ENCODE measurements around the gene PDLIM1.

PDLIM1 gene

DNA sequence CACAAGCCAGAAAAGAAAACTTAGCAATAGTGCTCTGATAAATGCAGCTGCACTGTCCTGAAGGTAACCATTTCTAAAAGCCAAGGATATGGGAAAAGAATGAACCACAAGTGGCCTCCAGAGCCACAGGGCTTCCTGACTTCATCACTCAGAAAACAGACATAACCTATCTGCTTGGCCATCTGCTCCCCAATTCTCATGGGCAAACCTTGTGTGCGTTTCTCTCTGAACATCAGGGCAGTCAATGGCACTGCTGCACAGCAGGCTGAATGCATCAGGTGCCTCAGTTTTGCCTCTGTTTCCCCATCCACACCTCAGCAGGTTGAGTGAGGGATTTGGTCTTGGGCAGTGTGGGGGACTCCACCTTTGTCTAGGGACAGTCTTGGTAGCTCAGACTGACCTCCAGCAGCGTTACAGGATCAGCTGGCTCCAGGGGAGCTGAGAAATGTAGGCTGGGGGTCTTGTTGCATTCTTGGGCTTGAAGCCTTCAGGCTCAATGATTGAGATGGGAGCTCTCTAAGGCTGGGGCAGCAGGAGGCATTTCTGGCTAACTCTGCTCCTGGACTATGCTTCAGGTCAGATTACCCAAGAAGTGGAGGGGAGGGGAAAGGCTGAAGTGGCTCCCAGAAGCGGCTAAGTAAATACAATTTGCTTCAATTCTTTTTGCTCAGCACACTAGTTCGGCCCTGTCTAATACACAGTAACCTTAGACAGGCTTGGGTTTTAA, 23.6 kb upstream of the PDLIM1 start:
- DNase-seq: no peak

DNA sequence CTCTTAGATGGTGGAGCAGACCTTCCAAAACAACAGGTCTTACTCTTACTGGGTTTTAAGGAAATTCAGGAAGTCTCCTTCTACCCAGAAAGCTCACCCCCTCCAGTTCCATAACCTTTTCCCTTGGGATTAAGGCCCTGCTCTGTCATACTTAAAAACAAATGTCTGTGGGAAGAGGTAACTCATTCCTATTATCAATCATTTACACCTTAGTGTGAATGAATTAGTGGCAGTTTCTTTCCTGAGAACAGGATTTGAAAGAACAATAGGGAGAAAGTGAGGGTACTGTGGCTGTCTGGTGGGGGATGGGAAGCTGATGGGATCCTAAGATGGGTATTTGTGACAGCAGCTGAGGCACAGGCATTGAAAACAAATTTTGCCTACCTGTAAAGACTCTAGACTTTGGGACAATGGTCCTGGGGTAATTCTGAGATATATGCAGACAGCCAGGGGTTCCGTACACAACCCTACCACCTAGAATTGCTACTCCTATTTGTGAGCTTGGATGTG, 22.2 kb upstream of the PDLIM1 start:
- no peak for DNase-seq

DNA sequence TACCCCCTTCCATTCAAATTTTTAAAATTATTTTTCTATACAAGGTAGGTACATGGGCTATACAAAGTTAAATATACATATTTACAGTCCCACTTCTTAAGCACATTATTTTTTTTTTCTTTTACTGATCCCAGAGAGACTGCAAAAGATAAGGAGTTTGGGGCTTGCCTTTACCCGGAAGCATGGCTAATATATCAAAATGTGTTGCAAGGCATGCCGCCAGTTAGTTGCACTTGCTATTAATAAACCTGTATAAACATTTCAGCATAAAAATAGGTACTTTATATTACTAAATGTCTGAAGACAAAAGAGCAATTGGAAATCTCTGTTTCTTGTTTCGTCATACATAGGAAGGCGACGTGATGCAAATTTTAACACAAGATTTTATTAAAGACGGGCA, 21.5 kb upstream of the PDLIM1 start:
- no peak for DNase-seq

DNA sequence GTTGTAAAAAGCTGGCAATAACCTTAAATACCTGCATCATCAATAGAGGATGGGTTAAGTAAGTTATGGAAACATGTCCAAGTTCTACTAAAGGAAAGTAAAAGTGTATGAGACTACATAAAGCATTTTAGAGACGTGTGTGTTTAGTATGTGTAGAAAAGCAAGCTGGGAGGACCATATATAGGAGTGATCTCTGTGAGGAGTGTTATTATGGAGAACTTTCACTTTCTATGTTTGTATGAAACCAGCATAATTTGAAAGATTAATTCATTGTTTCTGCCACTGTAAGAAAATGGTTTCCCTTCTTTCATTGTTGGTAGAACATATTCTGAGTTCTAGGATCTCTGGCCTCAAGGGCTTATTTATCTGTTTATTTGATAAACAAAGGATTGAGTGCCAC, 19.2 kb upstream of the PDLIM1 start:
- no peak for DNase-seq

DNA sequence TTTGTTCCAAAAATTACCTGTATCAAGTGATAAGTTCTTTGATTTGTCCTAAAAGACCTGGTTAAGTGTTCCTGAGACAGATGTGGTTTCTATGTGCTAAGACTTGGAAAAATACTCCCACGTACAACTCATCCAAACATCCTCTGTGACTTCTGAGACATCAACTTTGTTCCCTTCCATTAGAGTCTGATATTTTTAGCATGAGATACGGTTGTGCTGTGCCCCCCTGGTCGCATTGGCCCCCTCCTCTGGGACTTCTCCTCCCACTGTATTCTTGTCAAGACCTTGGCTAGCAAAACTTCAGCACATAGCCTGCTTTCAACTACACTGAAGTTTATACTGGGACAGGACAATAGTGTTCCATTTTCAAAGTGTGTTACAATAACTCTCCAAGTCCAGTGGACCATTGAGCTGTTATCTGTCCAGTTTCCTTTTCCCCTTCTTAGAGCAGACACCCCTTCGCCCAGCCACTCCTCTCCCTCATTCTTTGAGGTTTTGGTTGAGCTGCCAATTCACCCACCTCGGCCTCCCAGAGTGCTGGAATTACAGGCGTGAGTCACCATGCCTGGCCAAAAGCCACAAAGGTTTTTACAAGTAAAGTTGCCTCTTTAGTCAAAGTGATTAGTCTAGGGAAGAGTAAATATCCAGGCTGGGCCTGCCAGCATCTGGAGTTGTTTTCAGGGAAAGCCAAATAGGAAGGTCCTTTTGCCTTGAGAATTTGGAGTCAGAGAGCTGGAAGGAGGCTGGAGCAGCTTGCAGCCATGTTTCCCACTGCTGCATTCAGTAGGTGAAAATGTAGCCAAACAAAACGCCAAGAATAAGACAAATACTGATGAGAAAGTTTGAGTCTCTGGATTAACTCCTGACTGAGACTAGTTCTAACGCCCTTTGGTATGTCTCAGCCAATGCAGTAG, 17.8 kb upstream of the PDLIM1 start:
- DNase-seq: peak in 1 of 2 experiments; percentile 48

DNA sequence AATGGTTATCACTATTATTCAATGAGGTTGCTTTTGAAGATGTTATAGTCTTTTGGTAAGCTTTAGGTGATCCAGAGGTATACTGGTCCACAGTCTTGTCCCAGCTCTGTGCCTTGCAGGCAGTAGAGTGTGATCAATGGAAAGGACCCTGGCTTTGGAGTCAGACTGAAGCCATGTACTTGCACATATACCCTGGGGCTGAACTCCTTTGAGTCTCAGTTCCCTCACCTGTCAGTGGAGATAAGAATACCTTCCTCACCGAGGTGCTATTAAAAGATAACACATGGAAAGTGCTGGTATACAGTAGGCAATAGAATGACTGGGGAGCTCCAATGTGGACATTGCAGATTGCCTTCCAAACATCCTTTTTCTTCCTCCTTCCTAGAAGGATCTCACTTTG, 16.0 kb upstream of the PDLIM1 start:
- DNase-seq: no peak

DNA sequence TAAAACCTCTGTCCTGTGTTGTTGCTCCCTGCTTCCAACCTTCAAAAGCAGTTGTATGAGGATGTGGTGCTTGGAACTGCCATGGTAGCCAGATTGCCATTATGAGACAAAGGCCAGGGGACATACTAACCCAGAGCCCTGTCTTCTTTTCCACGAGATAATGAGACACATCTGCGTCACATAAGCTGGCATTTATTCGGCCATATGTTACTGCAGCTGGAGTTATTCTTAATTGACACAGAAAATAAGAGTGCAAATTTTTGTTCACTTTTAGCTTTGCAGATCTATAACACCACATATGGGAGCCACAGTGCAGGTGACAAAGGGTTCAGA, 15.5 kb upstream of the PDLIM1 start:
- no peak for DNase-seq

DNA sequence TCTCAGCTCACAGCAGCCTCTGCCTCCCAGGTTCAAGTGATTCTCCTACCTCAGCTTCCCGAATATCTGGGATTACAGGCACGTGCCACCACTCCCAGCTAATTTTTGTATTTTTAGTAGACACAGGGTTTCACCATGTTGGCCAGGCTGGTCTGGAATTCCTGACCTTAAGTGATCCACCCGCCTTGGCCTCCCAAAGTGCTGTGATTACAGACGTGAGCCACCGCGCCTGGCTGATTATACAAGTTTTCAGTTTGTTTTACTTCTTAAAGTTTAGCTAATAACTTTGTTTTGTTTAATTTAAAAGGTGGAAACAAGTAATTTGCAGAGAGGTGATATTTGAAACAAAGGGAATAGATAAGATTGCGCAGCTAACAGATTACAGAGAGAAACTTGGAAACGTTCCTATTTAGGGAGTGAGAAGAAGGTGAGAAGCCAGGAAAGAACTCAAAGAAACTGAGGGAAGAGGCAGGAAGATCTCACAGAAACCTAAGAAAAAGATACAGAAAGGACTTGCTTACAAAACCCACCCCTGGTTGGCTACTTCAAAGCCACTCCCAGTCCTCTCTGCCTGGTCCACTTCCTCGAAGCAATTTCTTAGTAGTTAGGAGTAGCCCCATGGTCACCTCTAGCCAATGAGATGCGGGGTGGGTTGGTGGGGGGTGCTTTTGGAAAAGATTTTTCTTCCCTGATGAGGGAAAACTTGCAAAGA, 15.0 kb upstream of the PDLIM1 start:
- DNase-seq: no peak

DNA sequence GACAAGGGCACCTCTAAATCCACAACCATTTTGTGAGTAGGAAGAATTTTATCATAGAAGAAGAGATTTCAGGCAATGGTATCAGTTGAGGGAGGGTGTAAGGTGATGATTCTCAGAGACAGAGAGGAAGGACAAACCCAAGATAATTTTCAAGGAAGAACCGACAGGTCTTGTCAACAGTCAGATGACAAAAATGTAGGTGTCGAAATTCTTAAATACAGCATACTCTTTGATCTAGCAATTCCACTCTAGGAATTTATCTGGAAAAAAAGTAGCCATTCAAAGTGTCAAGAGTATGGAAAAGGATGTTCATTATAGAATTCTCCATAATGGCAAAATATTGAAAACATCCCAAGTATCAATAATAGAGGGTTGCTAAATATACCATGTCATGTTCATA, 14.2 kb upstream of the PDLIM1 start:
- no peak for DNase-seq

DNA sequence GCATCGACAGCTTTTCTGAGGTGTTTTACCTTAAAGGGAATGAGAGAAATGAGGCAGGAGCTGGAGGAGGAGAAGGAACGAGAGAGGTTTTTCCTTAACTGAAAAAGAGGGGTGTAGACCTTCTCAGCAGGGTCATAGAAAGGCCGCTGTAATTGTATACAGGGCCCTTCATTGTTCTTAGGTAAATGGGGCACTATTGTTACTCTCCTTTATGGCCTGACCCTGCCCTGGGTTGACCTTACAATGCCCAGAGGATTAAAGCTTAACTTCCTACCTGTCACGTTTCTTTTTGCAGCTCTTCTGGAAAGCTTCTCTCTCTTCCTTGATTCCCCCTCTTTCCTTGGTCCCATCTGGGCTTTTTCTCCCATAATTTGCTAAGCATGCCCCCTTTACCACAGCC, 13.7 kb upstream of the PDLIM1 start:
- DNase-seq: no peak

DNA sequence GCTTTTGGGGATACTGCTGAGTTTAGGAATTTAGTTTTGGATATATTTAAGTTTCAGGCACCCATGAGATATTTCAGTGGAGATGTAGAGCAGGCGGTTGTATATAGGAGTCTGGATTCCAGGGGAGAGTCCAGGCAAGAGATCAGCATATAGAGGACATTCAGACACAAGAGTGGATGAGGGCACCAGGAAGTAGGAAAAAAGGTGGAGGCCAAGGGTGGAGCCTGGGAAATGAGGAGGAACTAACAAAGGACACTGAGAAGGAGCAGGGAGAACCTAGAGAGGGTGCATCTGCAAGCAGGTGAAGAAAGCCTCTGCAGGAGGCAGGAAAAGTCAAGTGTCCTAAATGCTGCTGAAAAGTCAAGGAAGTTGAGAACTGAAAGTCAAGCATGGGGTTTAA, 13.1 kb upstream of the PDLIM1 start:
- DNase-seq: no peak

DNA sequence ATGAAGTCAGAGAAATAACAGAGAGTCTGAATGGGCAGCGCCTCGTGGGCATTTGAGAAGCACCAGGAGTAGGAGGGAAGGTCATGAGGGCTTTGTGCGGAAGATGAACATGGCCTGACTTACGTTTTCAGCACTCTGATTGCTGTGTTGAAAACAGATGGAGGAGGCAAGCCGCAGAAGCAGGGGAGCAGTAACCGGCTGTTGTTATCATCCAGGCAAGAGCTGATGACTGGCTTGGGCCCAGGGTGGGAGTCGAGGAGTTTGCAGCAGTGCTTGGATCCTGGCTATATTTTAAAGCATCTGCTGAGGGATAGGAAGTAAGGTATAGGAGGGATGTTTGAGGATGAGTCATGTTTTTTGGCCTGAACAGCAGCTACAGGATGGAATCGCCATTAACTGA, 12.7 kb upstream of the PDLIM1 start:
- DNase-seq: peak in 1 of 2 experiments; percentile 33

DNA sequence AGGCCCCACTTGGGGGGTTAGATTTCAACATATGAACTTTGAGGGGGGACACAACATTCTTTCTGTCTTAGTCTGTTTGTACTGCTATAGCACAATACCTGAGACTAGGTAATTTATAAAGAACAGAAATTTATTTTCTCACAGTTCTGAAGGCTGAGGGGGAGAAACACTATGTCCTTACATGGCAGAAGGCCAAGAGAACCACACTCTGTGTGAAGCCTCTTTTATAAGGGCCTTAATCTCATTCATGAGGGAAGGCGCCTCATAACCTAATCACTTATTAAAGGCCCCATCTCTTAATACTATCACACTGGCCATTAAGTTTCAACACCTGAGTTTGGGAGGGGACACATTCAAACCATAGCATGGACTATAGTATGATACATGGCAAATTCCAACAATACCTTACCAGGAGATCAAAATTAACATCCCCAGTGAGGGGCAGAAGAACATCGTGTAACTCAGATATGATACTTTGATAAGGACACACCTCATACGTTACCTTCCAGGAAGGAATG, 9.3 kb upstream of the PDLIM1 start:
- DNase-seq: no peak

DNA sequence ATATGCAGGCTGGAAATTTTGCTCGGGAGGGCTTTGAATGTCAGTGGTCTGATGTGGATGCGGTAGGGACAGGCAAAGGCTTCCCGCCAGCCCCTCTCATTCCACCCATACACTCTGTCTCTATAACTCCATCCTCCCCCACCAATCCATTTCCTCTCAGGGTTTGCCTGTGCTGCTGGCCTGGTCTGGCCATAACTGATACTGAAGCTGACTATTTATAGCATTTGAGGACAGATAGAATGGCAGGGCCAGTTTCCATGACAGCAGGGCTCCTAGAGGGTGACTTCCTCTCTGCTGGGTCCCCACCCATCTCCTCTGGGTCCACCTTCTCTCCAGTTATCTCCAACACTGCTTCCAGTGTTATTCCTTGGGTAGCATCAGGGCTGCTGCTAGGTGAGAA, 6.6 kb upstream of the PDLIM1 start:
- DNase-seq: no peak

DNA sequence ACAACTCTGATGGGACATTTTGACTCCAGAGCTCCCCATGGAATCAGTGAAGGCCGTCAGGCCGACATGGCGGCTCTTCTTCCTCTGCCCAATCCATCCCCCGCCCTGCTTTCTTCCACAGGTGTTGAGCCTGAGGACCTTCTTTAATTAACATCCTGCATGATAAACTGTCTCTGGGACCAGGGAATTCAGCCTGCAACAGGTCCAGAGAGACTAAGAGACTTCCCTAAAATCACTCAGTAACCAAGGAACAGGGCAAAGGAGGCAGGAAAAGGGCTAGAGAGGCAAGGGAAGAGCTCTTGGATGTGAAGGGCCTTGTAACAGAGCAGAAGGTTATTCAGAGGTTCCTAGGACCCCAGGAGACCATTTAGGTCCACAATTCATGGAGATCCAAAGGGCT, 6.0 kb upstream of the PDLIM1 start:
- no peak for DNase-seq

DNA sequence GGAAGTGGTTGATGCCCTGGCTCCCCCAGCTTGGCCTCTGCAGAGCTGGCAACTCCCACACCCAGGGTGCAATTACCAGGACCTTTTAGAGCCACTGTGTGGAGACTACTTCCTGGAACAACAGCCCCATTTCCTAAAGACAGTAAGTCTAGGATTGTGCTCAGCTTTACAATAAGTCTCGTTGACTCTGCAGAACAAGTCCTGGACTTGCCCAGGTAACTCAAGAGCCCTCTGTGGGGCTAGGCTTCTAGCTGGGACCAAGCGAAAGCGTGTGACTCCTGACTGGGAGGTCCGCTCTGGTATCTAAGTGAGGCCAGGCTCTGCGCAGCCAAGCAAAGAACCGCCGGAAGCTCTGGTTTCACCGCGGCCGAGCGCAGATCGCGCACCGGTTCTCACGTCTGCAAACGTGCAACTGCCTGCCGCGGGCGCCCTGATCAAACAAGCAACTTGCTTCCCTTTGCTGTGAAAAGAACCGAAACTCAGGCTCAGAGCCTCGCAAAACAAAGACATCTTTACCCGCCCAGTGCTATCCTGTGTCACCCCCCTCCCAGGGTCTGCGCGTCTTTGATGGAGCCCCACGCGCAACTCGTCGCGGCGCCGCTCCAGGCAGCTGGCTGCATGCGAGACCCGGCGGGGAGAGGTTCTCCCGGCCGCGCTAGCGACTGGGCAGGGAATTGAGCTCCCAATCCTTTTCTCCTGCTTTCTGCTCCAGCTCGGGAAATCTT, 4.4 kb upstream of the PDLIM1 start:
- no peak for DNase-seq

DNA sequence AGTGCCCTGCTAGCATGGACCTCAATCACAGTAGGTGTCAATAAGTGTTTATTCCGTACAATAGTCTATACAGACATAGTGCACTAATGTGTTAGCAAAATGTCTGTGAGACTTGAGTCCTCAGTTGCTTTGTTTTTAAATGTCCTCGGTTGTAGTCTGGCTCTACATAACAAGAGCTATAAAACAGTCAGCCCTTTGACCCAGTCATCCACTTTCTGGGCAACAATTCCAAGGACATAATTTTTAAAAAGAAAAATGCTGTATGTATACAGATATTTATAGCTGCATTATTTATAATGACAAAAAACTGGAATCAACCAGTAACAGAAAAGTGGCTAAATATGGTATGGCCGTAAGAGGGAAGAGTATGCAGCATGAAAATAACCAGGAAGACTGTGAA, 2.8 kb upstream of the PDLIM1 start:
- no peak for DNase-seq

DNA sequence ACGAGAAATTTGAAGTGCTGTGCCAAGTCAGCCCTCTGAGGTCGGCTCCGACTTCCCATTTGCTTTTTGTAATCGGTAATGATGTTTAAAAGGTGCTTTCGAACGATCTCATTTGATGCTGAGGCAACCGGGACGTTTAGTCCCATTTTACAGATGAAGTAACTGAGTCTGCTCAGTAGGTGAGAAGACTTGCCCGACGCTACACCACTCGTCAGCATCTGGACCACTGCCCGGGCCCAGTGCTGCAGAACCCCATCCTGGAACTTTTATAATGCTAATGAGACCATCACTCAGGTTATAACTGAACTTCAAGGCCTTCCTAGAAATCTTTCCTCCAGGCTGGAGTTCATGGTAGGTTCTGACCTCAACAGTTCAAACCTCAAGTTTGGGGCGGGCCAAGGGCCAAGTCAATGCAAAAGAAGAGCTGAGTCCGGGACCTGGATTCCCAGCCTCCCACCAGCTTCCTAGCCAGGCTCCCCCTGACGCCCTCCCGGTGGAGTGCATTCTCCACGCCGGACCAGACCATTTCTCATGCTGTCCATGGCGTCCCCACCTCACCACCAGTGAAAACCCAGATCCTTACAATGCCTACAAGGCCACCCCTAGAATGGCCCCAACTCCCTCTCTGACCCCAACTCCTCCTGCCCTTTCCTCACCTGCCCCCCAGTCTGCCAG, 699 bp upstream of the PDLIM1 start:
- no peak for DNase-seq

DNA sequence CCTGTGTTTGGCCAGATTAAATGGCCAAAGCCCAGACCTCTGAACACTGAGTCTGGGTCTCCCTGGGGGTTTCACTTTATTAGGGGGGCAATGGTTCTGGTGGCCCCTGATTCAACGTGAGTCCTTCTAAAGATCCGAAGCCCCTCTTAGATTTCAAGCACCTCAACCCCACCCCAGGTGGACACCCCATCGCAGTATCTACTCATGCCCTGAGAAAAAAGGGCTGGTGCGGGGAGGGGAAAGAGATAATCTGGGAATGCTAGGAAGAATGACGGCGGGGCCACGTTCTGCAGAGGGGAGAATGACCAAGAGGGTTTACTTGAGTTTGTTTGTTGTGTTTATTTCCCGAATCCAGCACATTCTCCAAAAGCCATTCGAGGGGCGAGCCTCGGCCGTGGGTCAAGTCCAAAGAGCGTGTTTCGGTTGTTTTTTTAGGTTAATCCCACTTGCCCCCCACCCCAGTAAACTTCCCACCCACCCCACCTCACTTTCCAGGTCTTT, 832 bp downstream of the PDLIM1 start:
- DNase-seq: no peak

DNA sequence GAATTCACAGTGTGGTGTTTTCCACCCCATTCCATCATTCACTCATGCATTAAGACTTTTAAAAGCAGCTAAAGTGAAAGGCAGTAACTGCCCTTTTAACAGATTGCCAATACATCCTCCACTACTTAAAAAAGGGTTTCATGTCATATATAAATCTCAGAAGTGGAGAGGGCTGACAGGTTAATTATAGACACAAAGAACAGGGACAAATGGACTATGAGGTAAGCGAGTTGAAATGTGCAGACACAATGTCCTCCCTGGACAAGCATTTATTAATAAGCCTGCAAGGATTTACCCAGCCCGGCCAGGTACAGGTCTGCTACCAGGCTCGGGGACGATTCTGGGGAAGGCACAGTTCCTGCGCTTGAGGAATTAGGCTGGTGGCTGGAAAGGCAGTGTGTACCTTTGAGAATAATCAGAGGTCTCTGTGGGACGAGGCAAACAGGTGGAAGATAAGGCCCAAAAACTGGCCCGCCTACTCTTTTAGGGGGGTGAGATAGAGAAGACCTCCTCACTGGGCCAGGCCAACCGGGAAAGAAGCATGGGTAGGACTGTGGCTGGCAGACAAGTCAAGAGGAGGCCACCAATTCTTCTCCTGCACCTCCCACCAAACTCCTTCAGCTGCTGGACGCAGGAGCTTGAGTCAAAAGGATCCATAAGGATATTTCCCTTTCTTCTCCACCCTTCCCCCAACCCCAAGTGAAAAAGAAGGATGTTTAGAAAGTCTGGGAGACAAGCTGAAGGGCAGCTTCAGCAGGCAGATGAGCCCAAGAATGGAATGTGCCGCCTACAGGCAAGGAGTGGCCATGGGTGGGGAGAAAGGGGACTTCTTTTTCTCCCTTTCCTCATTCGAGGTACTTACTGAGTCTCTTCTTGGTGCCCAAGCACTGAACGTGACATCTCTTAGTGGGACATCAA, 1.5 kb downstream of the PDLIM1 start:
- no peak for DNase-seq

DNA sequence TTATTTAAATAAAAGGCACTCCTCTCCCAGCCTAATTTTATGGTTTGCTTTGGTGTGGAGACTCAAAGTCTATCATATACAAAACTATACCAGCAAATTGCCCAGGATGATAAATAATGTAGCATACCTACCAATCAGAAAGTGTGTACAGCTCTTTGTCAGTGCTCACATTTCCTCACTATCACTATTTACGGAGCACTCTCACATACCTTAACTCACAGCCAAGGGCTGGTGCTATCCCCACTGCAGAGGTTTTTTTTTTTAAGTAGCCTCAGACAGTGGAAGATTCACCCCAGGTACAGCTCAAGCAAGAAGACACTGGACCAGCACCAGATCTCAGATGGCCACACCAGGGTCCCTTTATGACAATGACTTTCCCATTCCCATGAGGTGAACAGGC, 2.5 kb downstream of the PDLIM1 start:
- no peak for DNase-seq

Data from NCI-H446 (cell line).